ENCODE data around the gene CTSV. TPM values are rescaled to one million over a fixed set of nuclear protein-coding genes. Genes with fewer than 3 reads are reported as not detected.
"Not testable (repeated sequence)": the region's sequence is repeated elsewhere in the genome, so short reads cannot be mapped to it uniquely, and the experiment has no call there.

Gene CTSV
- 0.41 TPM for total RNA-seq

DNA sequence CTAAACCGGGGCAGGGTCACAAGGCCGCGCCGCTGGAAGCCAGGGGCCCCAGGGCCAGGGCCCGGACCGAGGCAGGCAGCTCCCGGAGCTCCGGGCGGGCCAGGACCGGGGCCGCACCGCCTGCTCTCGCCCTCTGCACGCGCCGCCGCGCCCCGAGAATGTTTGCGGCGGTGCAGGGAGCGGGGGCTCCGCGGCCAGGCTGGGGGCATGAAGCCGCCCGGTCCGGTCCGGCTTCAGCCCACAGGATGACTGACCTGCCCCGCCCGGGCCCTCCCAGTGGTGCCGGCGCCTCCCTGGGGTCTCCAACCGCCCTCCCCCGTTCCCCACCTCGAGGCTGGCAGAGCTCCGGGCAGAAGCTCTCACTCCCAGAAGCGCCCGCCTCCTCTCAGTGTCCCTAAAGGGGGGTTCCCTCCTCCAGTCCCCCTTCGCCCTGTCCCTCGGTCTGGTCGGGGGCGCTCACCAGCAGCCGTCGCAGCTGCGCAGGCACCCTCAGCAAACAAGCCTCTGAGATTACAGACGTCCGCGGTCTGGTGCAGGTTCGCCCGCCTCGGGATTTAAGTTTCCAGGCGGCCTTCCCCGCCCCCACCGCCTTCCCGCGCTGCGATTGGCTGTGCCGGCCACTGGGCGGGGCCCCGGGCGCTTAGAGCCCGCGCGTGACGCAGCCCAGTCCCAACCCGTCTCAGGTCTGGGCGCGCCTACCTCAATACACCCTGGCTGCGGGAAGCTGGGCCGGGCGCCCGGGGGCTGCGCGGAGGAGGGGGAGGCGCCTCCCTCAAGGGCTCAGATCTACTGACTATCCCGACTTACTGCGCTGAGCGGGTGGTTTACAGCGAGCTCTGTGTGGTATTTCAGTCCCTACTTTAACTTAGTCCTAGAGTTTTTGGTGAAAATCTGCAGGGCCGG, at the start of gene CTSV:
TSS of gene CTSV (minus strand) at position 532 of the 903 bp plus-strand sequence. CDS start 1,099 bp downstream, outside the sequence.
- peak; percentile 86 to 95 for DNase-seq (ENCODE audit: low spot score in 2 of 2)
- no peak for FAIRE-seq

DNA sequence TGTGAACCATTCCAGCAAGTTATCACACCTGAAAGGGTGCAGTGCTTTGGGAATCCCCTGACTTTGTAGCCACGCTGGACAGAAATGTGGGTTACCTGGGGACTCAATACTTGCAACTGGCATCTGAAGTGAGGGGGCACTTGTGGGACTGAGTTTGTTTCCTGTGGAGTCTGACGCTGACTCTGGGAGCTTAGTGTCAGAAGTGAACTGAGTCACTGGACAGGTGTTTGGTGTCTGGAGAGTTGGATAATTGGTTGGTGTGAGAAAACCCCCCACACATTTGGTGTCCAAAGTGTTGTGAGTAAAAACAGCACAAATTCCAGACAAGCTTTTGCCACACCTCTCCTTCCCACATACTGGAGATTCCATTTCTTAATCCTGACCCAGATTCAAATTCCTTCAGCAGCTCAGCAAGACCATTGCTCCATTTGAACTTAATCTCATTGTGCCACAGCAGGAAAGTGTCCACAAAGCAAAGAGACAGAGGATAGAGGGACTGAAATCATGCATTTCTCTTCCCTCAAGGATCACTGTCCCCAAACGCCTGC, 48.8 kb upstream of the CTSV start:
- FAIRE-seq; DNase-seq (ENCODE audit: low spot score in 2 of 2): not testable (repeated sequence)

DNA sequence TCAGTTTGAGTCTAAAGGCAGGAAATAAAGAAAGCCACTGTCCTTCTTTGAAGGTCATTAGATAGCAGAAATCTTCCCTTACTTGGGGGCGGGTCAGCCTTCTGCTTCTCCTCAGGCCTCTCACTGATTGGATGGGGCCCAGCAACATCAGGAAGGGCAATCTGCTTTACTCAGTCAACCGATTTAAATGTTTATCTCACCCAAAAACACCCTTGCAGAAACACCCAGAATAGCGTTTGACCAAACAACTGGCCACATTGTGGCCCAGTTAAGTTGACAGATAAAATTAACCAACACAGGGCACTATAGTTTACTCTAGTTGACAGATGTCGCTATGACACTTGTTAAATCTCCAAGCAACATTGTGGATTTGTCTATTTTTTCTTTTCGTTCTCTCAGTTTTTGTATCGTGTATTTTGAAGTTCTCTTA, 45.6 kb upstream of the CTSV start:
- DNase-seq (ENCODE audit: low spot score in 2 of 2); FAIRE-seq: not testable (repeated sequence)

DNA sequence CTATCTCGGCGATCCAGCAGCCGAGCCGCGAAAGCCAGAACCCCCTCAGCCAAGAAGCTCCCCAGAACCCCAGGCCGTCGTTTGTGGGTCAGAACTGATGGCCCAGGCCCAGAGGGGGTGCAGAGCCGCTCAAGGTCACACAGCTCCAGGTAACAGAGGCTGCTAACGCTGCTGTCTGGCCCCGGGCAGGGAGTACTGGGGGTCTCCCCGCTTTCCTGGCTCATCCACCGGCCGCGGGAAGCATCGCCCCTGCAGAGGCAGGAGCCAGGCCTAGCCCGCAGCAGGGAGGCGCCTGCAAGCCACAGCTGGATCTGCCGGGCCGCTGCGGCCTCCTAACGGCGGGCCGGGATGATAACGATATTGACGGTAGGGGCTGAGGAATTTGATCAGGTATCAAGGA, 39.4 kb upstream of the CTSV start:
- no peak for FAIRE-seq
- no peak for DNase-seq (ENCODE audit: low spot score in 2 of 2)

DNA sequence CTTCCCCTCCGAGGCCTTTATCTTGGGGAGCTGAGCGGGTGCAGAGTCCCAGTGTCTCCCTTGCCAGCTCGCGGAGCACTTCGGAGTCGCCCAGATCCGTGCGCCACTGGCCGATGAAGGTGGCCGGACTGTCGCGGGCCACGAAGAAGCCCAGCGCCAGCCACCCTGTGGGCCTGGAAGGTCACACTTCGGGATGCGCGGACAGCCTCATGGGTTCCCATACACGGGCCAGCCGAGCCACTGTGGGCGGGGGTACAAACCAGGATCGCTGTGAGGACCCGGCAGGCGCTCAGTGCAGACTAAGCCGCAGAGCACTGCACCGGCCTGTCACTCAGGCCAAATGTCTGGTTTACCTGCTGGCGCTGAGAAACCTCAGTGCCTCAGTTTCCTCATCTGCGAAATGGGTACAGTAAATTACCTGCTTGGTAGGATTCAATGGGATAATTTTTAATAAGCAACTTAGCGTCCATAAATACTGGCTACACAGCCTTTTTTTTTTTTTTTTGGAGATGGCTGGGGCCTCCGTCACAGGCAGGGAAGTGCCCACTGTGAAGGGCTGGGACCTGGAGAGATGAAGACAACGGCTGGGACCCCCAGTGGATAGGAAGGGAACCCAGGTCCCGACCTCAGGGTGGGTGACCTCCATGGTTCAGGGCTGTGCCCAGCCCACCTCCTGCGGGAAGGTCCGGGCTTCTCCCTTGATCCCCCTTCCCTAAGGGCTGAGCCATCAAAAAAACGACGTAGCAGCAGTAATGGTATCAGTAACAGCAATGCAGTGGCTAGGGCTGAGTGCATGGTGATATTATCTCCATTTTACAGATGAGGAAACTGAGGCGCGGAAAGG, 38.7 kb upstream of the CTSV start:
- FAIRE-seq = no peak
- DNase-seq (ENCODE audit: low spot score in 2 of 2) = no peak

DNA sequence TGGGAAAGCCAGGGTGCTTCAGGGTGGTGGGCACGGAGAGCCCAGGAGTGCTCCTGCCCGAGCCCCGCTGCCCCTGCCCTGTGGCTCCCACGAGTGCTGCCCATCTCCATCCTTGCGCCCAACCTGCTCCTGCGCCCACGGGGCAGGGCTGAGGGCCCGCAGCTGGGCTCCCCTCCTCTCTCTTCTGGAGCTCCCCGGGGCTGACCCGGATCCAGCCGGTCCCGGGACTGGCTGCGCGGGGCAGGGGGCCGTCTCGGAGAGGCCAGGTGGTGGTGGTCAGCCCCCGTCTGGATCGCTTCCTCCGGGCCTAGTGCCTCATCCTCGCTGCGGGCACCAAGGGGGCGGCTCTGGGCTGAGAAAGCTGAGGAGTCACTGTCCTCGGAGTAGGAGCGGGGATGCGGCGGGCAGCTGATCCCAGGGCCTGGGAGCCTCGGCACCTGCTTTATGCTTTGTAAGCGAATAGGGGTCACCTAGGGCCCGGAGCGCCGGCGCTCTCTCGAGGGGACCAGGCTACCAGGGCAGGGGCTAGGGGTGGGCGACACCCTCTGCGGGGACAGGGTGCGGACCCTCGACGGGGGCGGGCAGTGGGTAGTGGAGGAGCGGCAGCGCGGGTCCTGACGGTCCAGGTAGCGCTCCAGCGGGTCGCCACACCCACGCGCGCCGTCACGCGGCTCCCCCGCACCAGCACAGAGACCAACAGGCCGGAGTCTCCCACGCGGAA, 37.9 kb upstream of the CTSV start:
- not testable (repeated sequence) for FAIRE-seq; DNase-seq (ENCODE audit: low spot score in 2 of 2)

DNA sequence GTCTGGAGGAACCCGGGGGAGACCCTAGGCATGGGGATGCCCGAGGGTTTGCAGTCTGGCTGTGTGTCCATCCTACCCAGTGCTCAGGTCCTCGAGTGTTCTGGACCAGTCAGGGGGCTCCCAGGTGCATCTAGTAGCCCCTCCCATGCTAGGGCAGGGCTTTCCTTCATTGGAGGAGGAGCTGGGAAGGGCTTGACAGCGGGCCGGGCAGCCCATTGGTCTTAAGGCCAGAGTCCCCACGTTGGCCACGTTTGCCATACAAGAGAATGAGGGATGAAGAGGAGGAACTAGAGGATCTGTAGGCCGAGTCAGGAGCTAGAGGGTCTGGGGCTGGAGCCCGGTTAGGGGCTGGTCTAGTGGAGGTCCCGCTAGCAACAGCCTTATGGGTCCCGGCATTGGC, 37.3 kb upstream of the CTSV start:
- DNase-seq (ENCODE audit: low spot score in 2 of 2) (no peak), FAIRE-seq (no peak)

DNA sequence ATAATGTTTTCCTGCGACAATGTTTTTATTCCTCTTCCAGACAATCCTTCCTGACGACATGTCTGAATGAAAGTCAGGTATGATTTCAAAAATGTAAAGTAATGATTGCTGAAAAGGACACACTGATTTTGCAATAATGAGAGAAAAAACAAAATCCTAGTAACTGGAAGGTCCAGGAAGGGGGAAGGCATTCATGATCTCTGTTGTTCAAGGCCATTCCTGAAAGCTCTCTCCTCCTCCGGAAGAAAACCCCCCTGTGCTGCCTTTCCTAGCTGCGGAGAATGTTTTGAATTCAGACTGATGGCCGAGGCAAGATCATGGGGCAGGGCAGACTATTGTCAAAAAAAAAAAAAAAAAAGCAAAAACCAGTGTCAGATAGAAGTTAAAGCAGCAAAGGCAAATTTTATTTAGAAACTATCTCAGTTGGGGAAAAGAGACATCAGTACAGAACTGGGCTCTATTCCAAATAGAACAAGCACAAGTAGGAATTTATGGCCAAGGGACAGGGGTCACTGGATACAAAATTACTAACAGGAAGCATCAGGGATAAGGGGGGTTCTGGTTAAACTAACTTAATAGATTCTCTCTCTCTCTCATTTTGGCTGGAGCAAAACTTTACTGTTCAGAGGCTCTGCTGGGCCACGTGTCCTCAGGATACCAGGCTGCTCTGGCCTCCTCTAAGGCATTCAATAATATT, 36.5 kb upstream of the CTSV start:
- FAIRE-seq = no peak
- DNase-seq (ENCODE audit: low spot score in 2 of 2) = no peak

DNA sequence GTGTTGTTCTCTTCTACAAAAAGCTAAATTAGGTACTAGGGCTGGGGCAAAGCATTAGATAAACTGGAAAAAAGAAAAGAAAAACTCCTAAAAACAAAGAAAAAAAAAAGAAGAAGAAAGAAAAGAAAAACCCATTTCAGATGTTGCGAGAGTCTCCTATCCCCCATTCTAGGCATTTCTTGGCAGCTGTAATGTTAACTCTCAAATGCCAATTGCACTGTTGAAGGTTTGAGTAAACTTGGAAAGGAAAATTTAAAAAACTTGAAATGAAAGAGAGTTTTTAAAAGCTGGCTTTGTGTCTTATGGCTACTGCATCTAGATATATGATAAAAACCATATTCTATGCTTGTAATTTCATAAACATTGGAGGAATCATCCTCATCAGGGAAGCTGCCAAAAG, 34.6 kb upstream of the CTSV start:
- DNase-seq (ENCODE audit: low spot score in 2 of 2) (no peak), FAIRE-seq (no peak)

DNA sequence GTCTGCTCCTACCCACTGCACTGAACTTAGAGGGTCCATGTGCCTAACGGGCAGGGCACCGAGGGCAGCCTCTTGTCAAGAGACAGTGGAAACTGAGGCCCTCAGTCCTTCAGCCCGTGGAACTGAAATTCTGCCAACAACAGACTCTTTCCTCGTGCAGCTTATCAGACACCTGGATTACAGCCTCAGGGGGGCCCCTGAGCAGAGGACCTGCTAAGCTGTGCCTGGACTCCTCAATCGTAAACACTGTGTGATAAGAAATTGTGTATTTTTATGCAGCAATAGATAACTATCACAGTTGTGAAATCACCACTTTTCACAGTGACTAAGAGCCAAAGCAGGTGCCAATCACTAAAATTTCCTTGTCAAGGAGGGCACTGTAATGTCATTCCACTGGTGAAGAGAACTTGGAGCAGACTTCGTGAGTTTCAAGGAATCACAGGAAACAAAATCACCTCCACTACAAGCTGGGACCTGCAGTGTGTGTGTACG, 33.4 kb upstream of the CTSV start:
- FAIRE-seq = no peak
- no peak for DNase-seq (ENCODE audit: low spot score in 2 of 2)

DNA sequence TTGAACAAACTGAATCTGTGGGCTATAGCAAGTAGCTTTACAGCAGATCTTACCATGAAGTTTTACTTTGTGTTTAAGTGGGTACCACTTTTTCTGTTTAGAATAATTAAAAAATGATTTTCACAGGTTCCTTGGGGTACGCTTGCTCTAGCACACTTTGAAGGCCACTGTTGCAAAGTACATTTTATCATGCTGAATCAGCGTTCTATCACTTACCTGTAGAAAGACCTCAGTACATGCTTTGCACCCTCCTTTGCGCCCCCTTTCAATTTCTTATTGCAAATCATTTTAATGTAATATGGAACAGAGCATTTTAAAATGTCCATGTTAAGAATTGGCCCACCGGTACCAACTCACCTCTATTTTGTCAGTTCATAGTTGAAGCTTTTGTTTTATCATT, 31.4 kb upstream of the CTSV start:
- not testable (repeated sequence) for DNase-seq (ENCODE audit: low spot score in 2 of 2); FAIRE-seq

DNA sequence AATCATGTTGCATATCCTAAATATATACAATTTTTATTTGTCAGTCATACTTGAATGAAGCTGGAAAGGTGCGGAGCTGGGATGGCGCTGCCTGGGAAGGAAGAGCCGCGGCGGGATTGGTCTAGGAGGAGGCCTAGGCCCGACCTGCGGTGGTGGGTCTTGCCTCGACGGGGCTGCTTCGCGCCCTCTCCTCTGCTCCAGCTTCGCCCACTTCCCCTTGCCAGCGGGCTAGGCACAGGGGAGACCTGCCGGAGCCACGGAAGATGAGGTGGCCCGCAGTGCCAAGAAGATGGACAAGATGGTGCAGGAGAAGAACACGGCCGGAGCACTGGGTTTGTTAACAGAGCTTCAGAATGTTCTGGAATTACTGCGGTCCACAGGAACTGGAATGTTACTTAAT, 28.5 kb upstream of the CTSV start:
- DNase-seq (ENCODE audit: low spot score in 2 of 2) (no peak), FAIRE-seq (no peak)

DNA sequence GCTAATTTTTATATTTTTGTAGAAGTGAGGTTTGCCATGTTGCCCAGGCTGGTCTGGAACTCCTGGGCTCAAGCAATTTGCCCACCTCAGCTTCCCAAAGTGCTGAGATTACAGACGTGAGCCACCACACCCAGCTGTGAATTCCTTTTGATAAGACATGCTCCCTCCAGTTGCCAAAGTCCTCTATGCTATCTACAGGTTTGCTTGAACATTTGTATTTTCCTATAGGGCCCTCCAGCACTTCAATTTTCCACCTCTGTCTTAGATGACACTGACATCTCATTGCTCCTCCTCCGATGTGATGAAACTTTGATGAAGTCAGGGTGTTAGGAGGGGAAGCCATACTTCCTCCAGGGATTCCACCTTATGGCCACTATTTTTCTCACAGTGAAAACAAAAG, 25.2 kb upstream of the CTSV start:
- DNase-seq (ENCODE audit: low spot score in 2 of 2) (no peak), FAIRE-seq (no peak)

DNA sequence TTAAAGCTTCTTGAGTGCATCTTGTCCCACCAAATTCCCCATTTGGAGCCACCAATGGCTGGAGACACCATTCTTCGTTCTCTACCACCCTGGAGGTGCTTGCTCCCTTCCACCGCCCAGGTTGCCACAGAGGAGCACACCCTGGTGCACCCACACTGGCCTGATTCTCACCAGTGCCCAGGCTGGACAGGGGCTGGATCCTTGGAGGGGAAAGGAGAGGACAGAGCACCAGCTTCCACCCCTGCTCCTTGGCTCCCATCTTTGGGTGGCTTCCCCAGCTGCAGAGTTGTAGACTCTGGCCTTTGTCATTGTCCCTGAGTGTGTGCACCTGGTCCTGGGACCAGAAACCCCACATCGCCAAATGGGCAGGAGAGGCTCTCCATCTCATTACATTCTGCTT, 21.9 kb upstream of the CTSV start:
- DNase-seq (ENCODE audit: low spot score in 2 of 2) (no peak), FAIRE-seq (no peak)

DNA sequence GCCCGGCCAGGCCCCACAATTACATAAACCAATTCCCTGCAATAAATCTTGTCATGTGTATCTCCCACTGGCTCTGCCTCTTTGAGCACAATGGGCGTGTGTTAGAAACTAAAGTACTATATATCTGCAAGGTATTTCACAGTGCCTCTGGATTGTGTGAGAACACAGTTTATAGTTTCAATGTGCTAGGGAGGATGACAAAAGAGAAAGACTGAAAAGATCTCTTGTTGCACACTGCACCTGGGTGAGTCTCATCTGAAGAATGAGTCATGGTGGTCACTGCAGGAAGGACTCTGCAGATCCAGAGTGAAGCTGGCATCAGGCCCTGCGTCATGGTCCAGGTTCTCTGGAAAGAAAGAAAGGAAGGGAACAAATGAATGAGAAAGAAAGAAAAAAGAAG, 20.7 kb upstream of the CTSV start:
- no peak for FAIRE-seq

DNA sequence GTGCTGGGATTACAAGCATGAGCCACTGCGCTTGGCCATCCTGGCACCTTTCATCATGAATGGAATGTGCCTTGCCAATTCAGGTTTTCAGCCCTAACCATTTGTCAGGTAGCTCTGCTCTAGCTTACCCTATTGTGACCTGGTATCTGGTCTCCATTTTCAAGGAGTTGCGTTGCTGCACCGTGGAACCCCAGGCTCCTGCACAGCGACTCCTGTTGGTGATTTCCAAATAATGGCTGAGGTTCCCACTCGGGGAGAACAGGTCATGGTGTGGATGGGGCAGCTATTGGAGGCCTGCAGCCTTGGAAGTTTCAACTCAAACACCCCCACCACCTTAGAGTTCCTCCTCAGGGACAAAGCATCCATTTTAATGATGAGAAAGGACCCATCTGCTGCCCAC, 18.7 kb upstream of the CTSV start:
- FAIRE-seq = no peak
- no peak for DNase-seq (ENCODE audit: low spot score in 2 of 2)

More for the DNA sequence above, 20.7 kb upstream of the CTSV start:
- no peak for DNase-seq (ENCODE audit: low spot score in 2 of 2)

DNA sequence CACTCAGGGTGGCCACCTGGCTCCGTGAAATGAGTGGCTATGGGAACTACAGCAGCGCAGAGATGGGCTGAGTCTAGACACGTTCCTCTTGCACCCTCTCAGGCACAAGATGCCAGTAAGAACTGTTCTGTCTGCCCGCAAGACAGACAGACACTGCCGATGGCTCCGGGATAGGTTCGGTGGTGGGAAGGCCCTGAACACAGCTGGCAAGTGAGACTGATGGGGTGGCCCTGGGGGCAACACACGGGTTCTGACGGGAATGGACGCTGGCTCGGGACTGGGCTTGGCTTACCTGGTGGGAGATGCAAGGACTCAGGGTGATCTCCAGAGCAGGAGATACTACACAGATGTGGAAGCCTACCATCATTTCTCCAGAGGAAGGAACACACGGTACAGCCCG, 16.9 kb upstream of the CTSV start:
- DNase-seq (ENCODE audit: low spot score in 2 of 2); FAIRE-seq: not testable (repeated sequence)

DNA sequence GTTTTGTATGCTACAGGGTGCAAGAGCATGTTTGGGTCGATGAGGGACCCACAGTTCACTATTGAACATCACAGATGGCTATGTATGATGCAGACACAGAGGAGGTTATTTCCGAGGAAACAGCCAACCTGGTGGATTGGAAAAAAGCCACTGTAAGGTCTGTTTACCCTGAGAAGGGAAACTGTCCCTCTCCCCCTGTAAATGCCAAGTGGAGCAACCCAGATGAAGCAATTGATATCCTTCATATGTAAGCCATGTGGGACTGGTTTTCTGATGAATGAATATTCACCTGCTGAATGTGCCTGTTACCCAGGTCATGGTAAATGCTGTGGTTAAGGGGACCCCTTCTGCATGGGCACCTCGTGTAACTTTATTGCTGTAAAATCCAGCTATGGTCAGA, 14.8 kb upstream of the CTSV start:
- DNase-seq (ENCODE audit: low spot score in 2 of 2) (no peak), FAIRE-seq (no peak)

DNA sequence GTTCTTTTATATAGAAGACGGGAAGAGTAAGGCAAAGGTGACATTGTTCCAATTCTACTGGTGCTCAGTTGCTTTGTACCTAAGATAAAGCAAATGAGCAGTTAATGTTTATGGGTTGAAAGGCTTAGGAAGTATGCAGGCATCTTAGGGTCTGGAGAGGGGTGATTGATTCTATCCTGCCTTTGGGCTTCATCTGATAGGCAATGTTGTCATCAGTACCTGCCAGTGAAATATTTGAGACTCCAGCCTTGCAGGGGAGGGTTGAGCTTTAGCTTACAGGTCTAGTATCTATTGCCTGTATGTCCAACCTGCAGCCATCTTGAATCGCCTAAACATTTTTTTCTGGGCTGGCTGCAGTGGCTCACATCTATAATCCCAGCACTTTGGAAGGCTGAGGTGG, 13.8 kb upstream of the CTSV start:
- DNase-seq (ENCODE audit: low spot score in 2 of 2) (no peak), FAIRE-seq (no peak)

DNA sequence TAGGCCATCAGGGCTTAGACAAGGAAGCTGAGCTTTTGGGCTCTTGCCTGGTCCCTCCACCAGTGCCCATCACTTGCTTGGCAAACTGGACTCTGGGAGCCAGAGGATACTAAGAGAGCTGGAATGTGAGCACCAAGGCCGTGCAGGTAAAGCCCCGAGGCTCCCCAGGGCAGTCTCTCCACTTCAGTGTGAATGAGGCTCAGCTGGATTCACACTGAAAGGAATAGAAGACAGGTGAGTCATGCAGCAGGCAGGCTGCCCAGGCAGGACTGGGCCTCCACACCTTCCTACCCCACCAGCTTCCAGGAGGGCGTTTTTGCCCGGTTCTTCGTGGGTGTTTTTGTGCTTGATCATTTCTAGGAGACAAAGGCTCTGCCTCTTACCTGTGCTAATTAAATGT, 7.3 kb upstream of the CTSV start:
- DNase-seq (ENCODE audit: low spot score in 2 of 2) (no peak), FAIRE-seq (no peak)

Data from frontal cortex (tissue), 4 donors.